Measurements from ENCODE around the gene HSDL2.

GRCh38 chr9:112332977-112333638, 46.8 kb upstream of the HSDL2 start, which contains the start of gene PTBP3:
- TF ChIP-seq CTCF (IDR thresholded peaks at IDR 0.05), result no peak
- peak in 1 of 2 donors; percentile 65 for TF ChIP-seq POLR2A (IDR thresholded peaks at IDR 0.05)

Data from heart left ventricle (tissue), 13 donors.